ENCODE data around the gene ZDHHC5. TPM values are rescaled to one million over a fixed set of nuclear protein-coding genes. Genes with fewer than 3 reads are reported as not detected.
"Not testable (repeated sequence)": the region's sequence is repeated elsewhere in the genome, so short reads cannot be mapped to it uniquely, and the experiment has no call there.

ZDHHC5 gene
- total RNA-seq, 2 experiments from 2014 or later, result 76.3 to 78.4 TPM

DNA sequence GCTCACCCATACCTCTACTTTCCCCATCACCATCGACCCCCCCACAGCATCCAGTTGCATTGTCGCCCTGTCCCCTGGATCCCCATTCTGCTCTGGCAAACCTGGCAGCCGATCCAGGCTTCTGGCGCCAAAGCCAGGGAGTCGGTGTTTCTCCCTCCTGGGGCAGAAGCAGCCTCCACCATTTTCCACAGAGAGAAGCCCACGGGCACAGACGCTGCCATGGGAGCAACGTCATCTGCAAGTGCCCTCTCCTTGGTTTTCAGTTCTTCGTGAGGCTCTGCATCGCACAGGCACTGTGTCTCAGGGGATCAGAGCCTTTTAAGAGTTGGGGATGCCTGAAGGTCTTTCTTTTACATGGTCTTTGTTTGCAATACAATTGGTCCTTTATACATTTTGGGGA lies 20.5 kb upstream of the ZDHHC5 start:
- Mint-ChIP-seq H3K27me3 (peaks cover 42% of the 10 kb centered on the region), H3K4me3 (no peak overlapping the region), H3K4me1 (peaks cover 36% of the 10 kb centered on the region), H3K9me3 (no peaks in the 10 kb centered on the region), H3K36me3 (peaks cover 3% of the 10 kb centered on the region), H3K27ac (no peak overlapping the region)
- POLR2A ChIA-PET, result interaction anchor here (0.5 to 0.6 kb wide), 2 partner anchors 20 to 154 kb away, joined by 3 to 5 read pairs; no protein-coding TSS in a partner anchor
- ATAC-seq (ENCODE audit: low read depth) (no peak), DNase-seq (no peak)

GRCh38 chr11:57647960-57648800 lies 19.7 kb upstream of the ZDHHC5 start:
- POLR2A ChIA-PET, result interaction anchor here (0.5 to 1.2 kb wide), 4 partner anchors 9 to 65 kb away, joined by 3 to 5 read pairs (median 3); no protein-coding TSS in a partner anchor
- Mint-ChIP-seq H3K4me3 (peak overlapping the region; percentile 90), H3K27ac (peak overlapping the region; percentile 31), H3K9me3 (no peaks in the 10 kb centered on the region), H3K27me3 (peaks cover 40% of the 10 kb centered on the region), H3K4me1 (peaks cover 43% of the 10 kb centered on the region), H3K36me3 (peaks cover 3% of the 10 kb centered on the region)
- DNase-seq (no peak), ATAC-seq (ENCODE audit: low read depth) (no peak)

DNA sequence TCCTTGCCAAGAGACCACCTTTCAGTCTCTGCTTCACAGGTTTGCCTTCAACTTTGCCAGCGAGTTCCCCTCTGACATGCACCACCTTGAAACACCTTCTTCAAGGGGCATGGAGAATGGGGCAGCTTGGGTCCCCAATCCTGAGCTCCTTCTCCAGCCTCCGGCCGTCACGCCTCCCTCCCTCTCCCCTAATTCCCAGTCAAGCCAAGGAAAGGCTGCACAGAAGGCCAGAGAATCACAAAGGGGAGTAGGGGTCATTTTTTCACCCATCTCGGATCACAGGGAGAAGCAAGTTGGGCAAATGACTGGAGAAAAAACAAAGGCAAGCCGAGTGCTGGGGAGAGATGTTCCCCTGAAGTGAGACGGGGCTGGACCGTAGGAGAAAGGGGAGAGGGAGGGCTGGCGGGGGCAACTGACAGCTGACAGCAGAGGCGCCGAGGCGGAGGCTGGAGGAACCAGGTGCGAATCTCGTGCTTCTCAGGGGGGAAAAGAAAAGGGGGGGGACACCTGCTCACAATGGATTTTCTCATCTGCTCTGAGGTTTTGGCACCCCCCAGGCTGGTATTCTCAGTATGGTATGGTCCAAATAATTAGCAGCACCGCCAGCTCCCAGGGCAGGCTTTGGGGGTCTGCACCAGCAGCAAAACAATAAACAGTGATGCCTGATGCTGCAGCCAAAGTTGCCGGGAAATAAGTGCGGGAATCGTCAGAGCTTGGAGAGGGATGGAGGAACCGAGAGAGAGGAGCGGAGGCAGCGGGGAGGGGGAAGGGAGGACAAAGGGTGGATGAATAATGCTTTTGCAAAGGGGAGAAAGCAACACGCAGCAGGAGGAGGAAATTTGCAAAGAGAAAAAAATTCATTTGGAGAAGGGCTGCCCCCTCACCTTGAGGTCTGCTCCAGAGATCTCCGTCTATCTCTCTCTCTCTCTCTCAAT lies 18.8 kb upstream of the ZDHHC5 start:
- Mint-ChIP-seq H3K27me3 (peaks cover 40% of the 10 kb centered on the region), H3K36me3 (no peaks in the 10 kb centered on the region), H3K4me1 (peaks cover 46% of the 10 kb centered on the region), H3K27ac (peak overlapping the region; percentile 79), H3K9me3 (no peaks in the 10 kb centered on the region), H3K4me3 (peak overlapping the region; percentile 90)
- no peak for DNase-seq
- no peak for ATAC-seq (ENCODE audit: low read depth)
- POLR2A ChIA-PET, result interaction anchor here (0.5 to 1.2 kb wide), 2 partner anchors 9 to 66 kb away, joined by 3 read pairs; no protein-coding TSS in a partner anchor

- H3K4me3 Mint-ChIP-seq, result peak within 1 kb of the TSS; percentile 90
- ATAC-seq (ENCODE audit: low read depth) (peak; percentile 81), DNase-seq (peak; percentile 61)
- no peaks in the 10 kb centered on the region for H3K36me3 Mint-ChIP-seq
- H3K27me3 Mint-ChIP-seq, result peaks cover 40% of the 10 kb centered on the region
- peaks cover 51% of the 10 kb centered on the region for H3K4me1 Mint-ChIP-seq
- H3K27ac Mint-ChIP-seq, result peak within 1 kb of the TSS; percentile 79
- H3K9me3 Mint-ChIP-seq, result no peaks in the 10 kb centered on the region
- POLR2A ChIA-PET, result no interaction called here
Measured at GRCh38 chr11:57649826-57650738, 17.8 kb upstream of the ZDHHC5 start, which contains the start of gene YPEL4. YPEL4 (minus strand) TSS chr11:57649912; CDS start chr11:57647107, 2,805 bp downstream.

- no peak for DNase-seq
- no peak overlapping the region for H3K27ac Mint-ChIP-seq
- peaks cover 49% of the 10 kb centered on the region for H3K4me1 Mint-ChIP-seq
- no peak for ATAC-seq (ENCODE audit: low read depth)
- POLR2A ChIA-PET, result no interaction called here
- H3K9me3 Mint-ChIP-seq, result no peaks in the 10 kb centered on the region
- no peak overlapping the region for H3K4me3 Mint-ChIP-seq
- peaks cover 36% of the 10 kb centered on the region for H3K27me3 Mint-ChIP-seq
- no peaks in the 10 kb centered on the region for H3K36me3 Mint-ChIP-seq
Measured at GRCh38 chr11:57650739-57651090, 17.2 kb upstream of the ZDHHC5 start.

DNA sequence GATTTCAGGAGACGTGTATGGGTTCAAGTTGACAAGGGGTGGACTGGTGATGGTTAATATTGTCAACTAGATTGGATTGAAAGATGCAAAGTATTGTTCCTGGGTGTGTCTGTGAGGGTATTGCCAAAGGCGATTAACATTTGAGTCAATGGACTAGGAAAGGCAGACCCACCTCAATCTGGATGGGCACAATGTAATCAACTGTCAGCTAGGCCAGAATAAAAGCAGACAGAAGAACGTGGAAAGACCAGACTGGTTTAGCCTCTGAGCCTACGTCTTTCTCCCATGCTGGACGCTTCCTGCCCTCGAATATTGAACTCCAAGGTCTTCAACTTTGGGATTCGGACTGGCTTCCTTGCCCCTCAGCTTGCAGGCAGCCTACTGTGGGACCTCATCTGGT lies 16.5 kb upstream of the ZDHHC5 start:
- peaks cover 46% of the 10 kb centered on the region for H3K4me1 Mint-ChIP-seq
- H3K9me3 Mint-ChIP-seq, result no peaks in the 10 kb centered on the region
- H3K36me3 Mint-ChIP-seq, result no peaks in the 10 kb centered on the region
- POLR2A ChIA-PET, result interaction anchor here (1.2 to 1.7 kb wide), 2 partner anchors 13 to 90 kb away, joined by 4 to 5 read pairs; partner anchors contain the start of gene SELENOH
- H3K4me3 Mint-ChIP-seq, result no peak overlapping the region
- ATAC-seq (ENCODE audit: low read depth) (no peak), DNase-seq (no peak)
- H3K27ac Mint-ChIP-seq, result no peak overlapping the region
- peaks cover 30% of the 10 kb centered on the region for H3K27me3 Mint-ChIP-seq

DNA sequence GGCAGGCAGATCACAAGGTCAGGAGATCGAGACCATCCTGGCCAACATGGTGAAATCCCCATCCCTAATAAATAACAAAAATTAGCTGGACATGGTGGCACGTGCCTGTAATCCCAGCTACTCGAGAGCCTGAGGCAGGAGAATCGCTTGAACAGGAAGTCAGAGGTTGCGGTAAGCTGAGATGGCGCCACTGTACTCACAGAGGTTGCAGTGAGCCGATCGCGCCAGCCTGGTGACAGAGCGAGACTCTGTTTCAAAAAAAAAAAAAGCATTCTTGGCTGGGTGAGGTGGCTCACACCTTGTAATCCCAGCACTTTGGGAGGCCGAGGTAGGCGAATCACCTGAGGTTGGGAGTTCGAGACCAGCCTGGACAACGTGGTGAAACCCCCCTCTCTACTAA lies 15.7 kb upstream of the ZDHHC5 start:
- ATAC-seq (ENCODE audit: low read depth); H3K36me3 Mint-ChIP-seq; H3K9me3 Mint-ChIP-seq; DNase-seq: not testable (repeated sequence)
- POLR2A ChIA-PET, result interaction anchor here (1.2 to 2.0 kb wide), 3 partner anchors 13 to 89 kb away, joined by 4 to 5 read pairs (median 4); partner anchors contain the start of genes SELENOH and UBE2L6
- H3K4me3 Mint-ChIP-seq, result peak overlapping the region; percentile 66
- H3K27ac Mint-ChIP-seq, result peak overlapping the region; percentile 57
- H3K27me3 Mint-ChIP-seq, result peaks cover 22% of the 10 kb centered on the region
- peaks cover 46% of the 10 kb centered on the region for H3K4me1 Mint-ChIP-seq

DNA sequence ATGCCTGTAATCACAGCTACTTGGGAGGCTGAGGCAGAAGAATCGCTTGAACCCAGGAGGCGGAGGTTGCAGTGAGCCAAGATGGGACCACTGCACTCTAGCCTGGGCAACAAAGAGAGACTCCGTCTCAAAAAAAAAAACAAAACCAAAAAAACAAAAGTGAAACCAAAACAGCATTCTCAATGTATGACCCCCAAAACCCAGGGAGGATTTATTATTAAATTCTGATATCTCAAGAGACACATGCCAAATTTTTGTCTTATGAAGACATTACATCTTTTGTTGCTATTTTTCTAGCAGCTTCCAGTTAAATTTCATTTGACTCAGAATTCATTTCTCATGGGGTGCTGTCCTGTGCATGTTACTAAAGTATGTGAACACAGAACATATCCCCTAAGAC lies 15.3 kb upstream of the ZDHHC5 start:
- H3K27ac Mint-ChIP-seq, result peak overlapping the region; percentile 57
- DNase-seq (no peak), ATAC-seq (ENCODE audit: low read depth) (no peak)
- H3K4me3 Mint-ChIP-seq, result peak overlapping the region; percentile 66
- H3K4me1 Mint-ChIP-seq, result peaks cover 42% of the 10 kb centered on the region
- peaks cover 1% of the 10 kb centered on the region for H3K36me3 Mint-ChIP-seq
- POLR2A ChIA-PET, result interaction anchor here (0.7 to 2.0 kb wide), 4 partner anchors 14 to 89 kb away, joined by 3 to 5 read pairs (median 4); partner anchors contain the start of genes SELENOH and UBE2L6
- H3K27me3 Mint-ChIP-seq, result peaks cover 18% of the 10 kb centered on the region
- no peaks in the 10 kb centered on the region for H3K9me3 Mint-ChIP-seq

DNA sequence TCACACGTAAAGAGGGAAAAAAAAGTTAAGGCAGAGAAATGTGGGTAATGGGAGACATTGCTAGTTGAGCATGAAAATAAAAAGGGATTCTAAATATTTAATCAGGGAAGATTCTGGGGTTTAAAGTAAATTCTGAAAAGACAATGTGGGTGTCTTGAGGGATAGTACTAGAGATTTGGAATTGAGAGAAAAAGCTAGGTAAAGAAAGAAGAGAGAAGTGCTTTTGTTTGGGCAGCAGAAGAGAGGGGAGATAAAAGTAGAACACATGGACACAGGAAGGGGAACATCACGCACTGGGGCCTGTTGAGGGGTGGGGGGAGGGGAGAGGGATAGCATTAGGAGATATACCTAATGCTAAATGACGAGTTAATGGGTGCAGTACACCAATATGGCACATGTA lies 14.8 kb upstream of the ZDHHC5 start:
- POLR2A ChIA-PET, result interaction anchor here (0.7 to 2.0 kb wide), 3 partner anchors 12 to 86 kb away, joined by 3 to 4 read pairs (median 3); partner anchors contain the start of gene UBE2L6
- Mint-ChIP-seq H3K36me3 (peaks cover 2% of the 10 kb centered on the region), H3K27ac (peak overlapping the region; percentile 57), H3K9me3 (no peaks in the 10 kb centered on the region), H3K4me3 (peak overlapping the region; percentile 66), H3K27me3 (peaks cover 13% of the 10 kb centered on the region), H3K4me1 (peaks cover 41% of the 10 kb centered on the region)
- DNase-seq (no peak), ATAC-seq (ENCODE audit: low read depth) (no peak)

DNA sequence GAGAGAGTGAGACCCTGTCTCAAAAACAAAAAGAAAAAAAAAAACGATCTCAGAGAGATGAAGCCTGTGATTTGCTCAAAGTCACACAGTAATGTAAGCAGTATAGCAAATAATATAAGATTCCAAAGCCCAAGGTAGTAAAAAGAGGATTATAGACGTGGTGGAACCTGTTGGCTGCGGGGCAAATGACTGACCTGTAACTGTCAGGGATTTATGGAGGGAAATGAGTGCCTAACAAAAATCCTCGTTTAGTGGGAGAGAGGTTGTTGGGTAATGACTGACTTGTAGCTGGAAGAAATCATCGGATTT lies 11.1 kb upstream of the ZDHHC5 start:
- peak overlapping the region; percentile 98 for H3K4me3 Mint-ChIP-seq
- H3K9me3 Mint-ChIP-seq, result no peaks in the 10 kb centered on the region
- DNase-seq (no peak), ATAC-seq (ENCODE audit: low read depth) (no peak)
- peaks cover 29% of the 10 kb centered on the region for H3K4me1 Mint-ChIP-seq
- H3K36me3 Mint-ChIP-seq, result peaks cover 11% of the 10 kb centered on the region
- H3K27ac Mint-ChIP-seq, result peak overlapping the region; percentile 92
- POLR2A ChIA-PET, result interaction anchor here (1.6 to 2.7 kb wide), 2 partner anchors 10 to 89 kb away, joined by 5 to 12 read pairs; partner anchors contain the start of gene UBE2L6
- H3K27me3 Mint-ChIP-seq, result no peaks in the 10 kb centered on the region

GRCh38 chr11:57657194-57658022 lies 10.5 kb upstream of the ZDHHC5 start, which contains the start of gene CLP1:
CLP1 (plus strand) TSS chr11:57657762; CDS start chr11:57659477, 1,715 bp downstream.
- DNase-seq (peak; percentile 95), ATAC-seq (ENCODE audit: low read depth) (peak; percentile 96)
- Mint-ChIP-seq H3K4me3 (peak within 1 kb of the TSS; percentile 98), H3K27me3 (no peaks in the 10 kb centered on the region), H3K4me1 (peaks cover 29% of the 10 kb centered on the region), H3K9me3 (no peaks in the 10 kb centered on the region), H3K36me3 (peaks cover 11% of the 10 kb centered on the region), H3K27ac (peak within 1 kb of the TSS; percentile 92)
- POLR2A ChIA-PET, result interaction anchor here (0.9 to 2.7 kb wide), 3 partner anchors 9 to 89 kb away, joined by 3 to 12 read pairs (median 5); partner anchors contain the start of gene UBE2L6
